ENCODE results near the gene GPRC5A. TPM values are rescaled to one million over a fixed set of nuclear protein-coding genes. Genes with fewer than 3 reads are reported as not detected.

Gene GPRC5A
- total and polyA plus RNA-seq, 2 of the 8 experiments (the other 6 are each of a cell fraction or from before 2014, with no cell fraction given) = 1.0 to 1.4 TPM

DNA sequence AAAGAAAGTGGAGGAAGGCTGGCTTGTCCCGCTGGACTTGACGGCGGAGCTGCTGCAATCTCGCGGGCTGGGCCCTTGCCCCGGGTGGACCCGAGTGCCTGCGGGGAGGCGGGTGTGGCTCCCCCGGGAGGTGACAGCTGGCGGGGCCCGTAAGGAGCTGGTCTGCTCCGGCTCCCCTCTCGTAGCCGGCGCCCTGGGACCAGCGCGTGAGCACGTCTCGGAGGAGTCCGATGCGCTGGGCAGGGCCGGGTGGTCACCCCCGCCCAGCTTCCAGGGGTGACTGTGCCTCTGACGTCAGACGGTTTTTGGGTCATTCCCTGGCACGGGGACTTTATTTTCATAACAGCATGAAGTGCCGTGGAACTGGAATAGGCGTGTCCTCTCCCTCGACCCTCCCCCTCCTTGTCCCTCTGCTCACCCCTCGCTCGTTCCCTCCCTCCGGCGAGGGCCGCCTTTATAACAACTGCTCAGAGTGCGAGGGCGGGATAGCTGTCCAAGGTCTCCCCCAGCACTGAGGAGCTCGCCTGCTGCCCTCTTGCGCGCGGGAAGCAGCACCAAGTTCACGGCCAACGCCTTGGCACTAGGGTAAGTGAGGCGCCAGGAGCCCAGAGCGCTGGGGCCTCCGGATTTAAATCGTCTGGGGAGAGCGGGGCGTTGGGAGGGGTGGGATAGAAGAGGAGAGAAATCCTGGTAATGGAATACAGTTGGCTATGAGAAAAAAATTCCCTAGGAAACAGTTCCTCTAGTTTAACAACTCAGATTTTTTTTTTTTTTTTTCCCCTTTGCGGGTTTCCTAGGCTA lies at the start of gene GPRC5A (continued):
- TF ChIP-seq SUZ12 (IDR thresholded peaks at IDR 0.05; ENCODE audit: low read length) (peak; percentile 44; the same call in 1 of the 2 replicates), SIX5 (IDR thresholded peaks at IDR 0.05; ENCODE audit: low read depth, low read length) (no peak), HDAC2 (IDR thresholded peaks at IDR 0.05; ENCODE audit: borderline replicate concordance in 1 of 2, low read depth in 2 of 2, low read length in 2 of 2) (0 out of 4 replicates have a peak, but pooled peaks of 1 of the 2 experiments have one; percentile 24), CBX5 (IDR thresholded peaks at IDR 0.05; ENCODE audit: low read depth, low read length) (no peak), POU5F1 (IDR thresholded peaks at IDR 0.05; ENCODE audit: low read depth, low read length) (no peak), SAP30 (IDR thresholded peaks at IDR 0.05; ENCODE audit: insufficient read depth, insufficient replicate concordance, low read length) (peak; percentile 21), RBBP5 (IDR thresholded peaks at IDR 0.05; ENCODE audit: borderline replicate concordance, low read depth, low read length) (0 out of 2 replicates have a peak, but pooled peaks have one; percentile 33), SIN3A (conservative IDR thresholded peaks at IDR 0.05 in 1 of 2, IDR thresholded peaks at IDR 0.05 in 1 of 2; ENCODE audit: low read depth in 1 of 2, low read length in 2 of 2) (0 out of 4 replicates have a peak, but pooled peaks of 1 of the 2 experiments have one; percentile 7), RXRA (IDR thresholded peaks at IDR 0.05; ENCODE audit: insufficient read depth, low read depth, low read length) (no peak), EZH2 (IDR thresholded peaks at IDR 0.05; ENCODE audit: low read depth, low read length, severe bottlenecking) (peak; percentile 28)
- TF ChIP-seq, protein P1, sequence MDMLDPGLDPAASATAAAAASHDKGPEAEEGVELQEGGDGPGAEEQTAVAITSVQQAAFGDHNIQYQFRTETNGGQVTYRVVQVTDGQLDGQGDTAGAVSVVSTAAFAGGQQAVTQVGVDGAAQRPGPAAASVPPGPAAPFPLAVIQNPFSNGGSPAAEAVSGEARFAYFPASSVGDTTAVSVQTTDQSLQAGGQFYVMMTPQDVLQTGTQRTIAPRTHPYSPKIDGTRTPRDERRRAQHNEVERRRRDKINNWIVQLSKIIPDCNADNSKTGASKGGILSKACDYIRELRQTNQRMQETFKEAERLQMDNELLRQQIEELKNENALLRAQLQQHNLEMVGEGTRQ (IDR thresholded peaks at IDR 0.05; ENCODE audit: low read length) = no peak
- TF ChIP-seq, protein P2, sequence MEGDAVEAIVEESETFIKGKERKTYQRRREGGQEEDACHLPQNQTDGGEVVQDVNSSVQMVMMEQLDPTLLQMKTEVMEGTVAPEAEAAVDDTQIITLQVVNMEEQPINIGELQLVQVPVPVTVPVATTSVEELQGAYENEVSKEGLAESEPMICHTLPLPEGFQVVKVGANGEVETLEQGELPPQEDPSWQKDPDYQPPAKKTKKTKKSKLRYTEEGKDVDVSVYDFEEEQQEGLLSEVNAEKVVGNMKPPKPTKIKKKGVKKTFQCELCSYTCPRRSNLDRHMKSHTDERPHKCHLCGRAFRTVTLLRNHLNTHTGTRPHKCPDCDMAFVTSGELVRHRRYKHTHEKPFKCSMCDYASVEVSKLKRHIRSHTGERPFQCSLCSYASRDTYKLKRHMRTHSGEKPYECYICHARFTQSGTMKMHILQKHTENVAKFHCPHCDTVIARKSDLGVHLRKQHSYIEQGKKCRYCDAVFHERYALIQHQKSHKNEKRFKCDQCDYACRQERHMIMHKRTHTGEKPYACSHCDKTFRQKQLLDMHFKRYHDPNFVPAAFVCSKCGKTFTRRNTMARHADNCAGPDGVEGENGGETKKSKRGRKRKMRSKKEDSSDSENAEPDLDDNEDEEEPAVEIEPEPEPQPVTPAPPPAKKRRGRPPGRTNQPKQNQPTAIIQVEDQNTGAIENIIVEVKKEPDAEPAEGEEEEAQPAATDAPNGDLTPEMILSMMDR (IDR thresholded peaks at IDR 0.05; ENCODE audit: control extremely low read depth in 1 of 3, insufficient read depth in 1 of 3, low read depth in 1 of 3, low read length in 3 of 3) = no peak
